A673 (cell line): ENCODE results near the gene IQCC. TPM values are rescaled to one million over a fixed set of nuclear protein-coding genes. Genes with fewer than 3 reads are reported as not detected.

Experiments used
- BruUV-seq: library from RNA; stranded (reverse); fragments of 400-500 nt; replicated peaks from 2 replicates; lab custom pipeline; 2021; lab: Mats Ljungman, UMichigan
- CTCF ChIA-PET: fragments of 300-600 bp; sonication (Branson Sonifier 250); formaldehyde crosslinking; loops from one replicate; lab custom pipeline; 2022; ENCODE audit warnings: antibody characterized with exemption; lab: Charles Lee
- POLR2A ChIA-PET: fragments of 300-600 bp; sonication (Branson Sonifier 250); formaldehyde crosslinking; loops from one replicate; lab custom pipeline; 2022; ENCODE audit warnings: antibody characterized with exemption; ENCODE audit not compliant: low non-redundant PET; lab: Charles Lee
- DNase-seq: peaks from one replicate; pipeline ENCODE4 v3.0.0-alpha.2; 2015; ENCODE audit warnings: low spot score
- H3K27ac ChIP-seq: fragments of 200-600 bp; sonication (generic); 2 replicates; pipeline ENCODE4 v1.5.1; 2016; ENCODE audit warnings: mixed run types, low read depth, mild to moderate bottlenecking, mixed read lengths, antibody characterized with exemption, low read length; ENCODE audit not compliant: poor library complexity, severe bottlenecking
- H3K27me3 ChIP-seq: fragments of 200-600 bp; sonication (generic); replicated peaks from 2 replicates; pipeline ENCODE4 v1.6.1; 2017; ENCODE audit warnings: mixed run types, low read depth, mild to moderate bottlenecking, mixed read lengths, antibody characterized with exemption, low read length; ENCODE audit not compliant: insufficient read depth, poor library complexity
- H3K36me3 ChIP-seq: fragments of 200-600 bp; sonication (generic); 2 replicates; pipeline ENCODE4 v1.6.1; 2016; ENCODE audit warnings: mixed run types, mild to moderate bottlenecking, mixed read lengths, antibody characterized with exemption, low read length; ENCODE audit not compliant: insufficient read depth, poor library complexity, severe bottlenecking
- H3K4me1 ChIP-seq: fragments of 200-600 bp; sonication (generic); 2 replicates; pipeline ENCODE4 v1.6.1; 2017; ENCODE audit warnings: mixed run types, mild to moderate bottlenecking, mixed read lengths, antibody characterized with exemption, low read length; ENCODE audit not compliant: insufficient read depth, poor library complexity, severe bottlenecking
- H3K4me3 ChIP-seq: fragments of 200-600 bp; sonication (generic); 2 replicates; pipeline ENCODE4 v1.5.1; 2016; ENCODE audit warnings: low read depth, mixed run types, mild to moderate bottlenecking, mixed read lengths, low read length; ENCODE audit not compliant: poor library complexity, severe bottlenecking
- H3K9me3 ChIP-seq: fragments of 200-600 bp; sonication (generic); 2 replicates; pipeline ENCODE4 v1.6.1; 2016; ENCODE audit warnings: mixed run types, low read depth, mild to moderate bottlenecking, mixed read lengths, antibody characterized with exemption, low read length; ENCODE audit not compliant: poor library complexity, severe bottlenecking
- EZH2 ChIP-seq: fragments of 200-600 bp; sonication (generic); IDR thresholded peaks from 2 replicates; pipeline ENCODE4 v1.6.1; 2017; ENCODE audit warnings: borderline replicate concordance, low read depth, mild to moderate bottlenecking, mixed read lengths, antibody characterized with exemption, low read length; ENCODE audit not compliant: poor library complexity, severe bottlenecking
- intact Hi-C: fragments of 100-400 bp; cut with micrococcal nuclease; formaldehyde crosslinking; loops from one replicate; pipeline ENCODE4 v1.10.0; 2022; ENCODE audit not compliant: unreplicated experiment
- total RNA-seq: library from RNA; stranded (reverse); gene quantifications from 2 replicates; pipeline ENCODE4 v1.2.3, GENCODE V29; 2021
- TF ChIP-seq, protein P1 (sequence below): fragments of 300-800, 200-600 bp; sonication (generic); conservative IDR thresholded peaks from 2 replicates; pipeline ENCODE4 v1.5.1; 2017; ENCODE audit warnings: low read depth, mild to moderate bottlenecking, antibody characterized with exemption, low read length, moderate library complexity, mixed read lengths

IQCC gene
- total RNA-seq, 1 experiment from 2014 or later = 7.2 TPM

DNA sequence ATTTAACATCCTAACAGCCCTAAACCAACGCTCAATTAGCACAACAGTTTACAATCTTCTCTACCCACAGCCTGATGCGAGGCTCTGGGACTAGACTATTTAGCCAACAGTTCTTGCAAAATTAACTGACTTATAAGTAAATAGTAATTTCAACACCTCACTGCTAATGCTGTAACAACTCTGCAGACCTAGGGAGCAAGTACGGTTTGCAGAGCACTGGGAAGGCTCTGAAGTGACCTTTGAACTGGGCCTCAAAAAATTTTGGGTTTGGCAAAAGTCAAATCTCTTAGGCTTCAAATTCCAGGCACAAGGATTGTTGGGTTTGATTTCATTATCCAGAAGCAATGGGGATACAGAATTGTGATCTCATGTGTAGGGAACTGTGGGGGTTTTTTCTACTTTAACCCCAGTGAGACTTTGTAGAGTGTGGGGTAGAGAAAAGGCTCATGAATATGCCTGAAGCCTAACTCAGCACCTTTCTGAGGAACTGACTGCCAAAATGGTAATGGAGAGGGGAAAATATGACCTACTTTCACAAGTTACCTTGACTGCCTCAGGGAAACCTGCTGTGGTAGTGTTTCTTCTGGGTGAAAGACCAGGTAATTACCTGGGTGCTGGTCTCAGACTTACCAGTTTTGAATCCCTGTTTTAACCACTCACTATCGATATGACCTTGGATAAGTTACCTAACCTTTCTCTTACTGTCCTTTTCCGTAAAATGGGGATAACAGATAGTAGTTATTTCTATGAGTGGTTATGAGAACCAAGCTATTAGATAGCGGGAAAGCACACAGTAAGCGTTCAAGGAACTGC lies 26.9 kb upstream of the IQCC start:
- peaks cover 19% of the 10 kb centered on the region for H3K36me3 ChIP-seq
- no peaks in the 10 kb centered on the region for H3K9me3 ChIP-seq
- intact Hi-C loops = no loop called here
- no peaks in the 10 kb centered on the region for H3K27me3 ChIP-seq
- ChIA-PET CTCF (no interaction called here), POLR2A (no interaction called here)
- DNase-seq = no peak
- H3K27ac ChIP-seq = peak overlapping the region; percentile 94
- no peak for TF ChIP-seq EZH2
- TF ChIP-seq, protein P1, sequence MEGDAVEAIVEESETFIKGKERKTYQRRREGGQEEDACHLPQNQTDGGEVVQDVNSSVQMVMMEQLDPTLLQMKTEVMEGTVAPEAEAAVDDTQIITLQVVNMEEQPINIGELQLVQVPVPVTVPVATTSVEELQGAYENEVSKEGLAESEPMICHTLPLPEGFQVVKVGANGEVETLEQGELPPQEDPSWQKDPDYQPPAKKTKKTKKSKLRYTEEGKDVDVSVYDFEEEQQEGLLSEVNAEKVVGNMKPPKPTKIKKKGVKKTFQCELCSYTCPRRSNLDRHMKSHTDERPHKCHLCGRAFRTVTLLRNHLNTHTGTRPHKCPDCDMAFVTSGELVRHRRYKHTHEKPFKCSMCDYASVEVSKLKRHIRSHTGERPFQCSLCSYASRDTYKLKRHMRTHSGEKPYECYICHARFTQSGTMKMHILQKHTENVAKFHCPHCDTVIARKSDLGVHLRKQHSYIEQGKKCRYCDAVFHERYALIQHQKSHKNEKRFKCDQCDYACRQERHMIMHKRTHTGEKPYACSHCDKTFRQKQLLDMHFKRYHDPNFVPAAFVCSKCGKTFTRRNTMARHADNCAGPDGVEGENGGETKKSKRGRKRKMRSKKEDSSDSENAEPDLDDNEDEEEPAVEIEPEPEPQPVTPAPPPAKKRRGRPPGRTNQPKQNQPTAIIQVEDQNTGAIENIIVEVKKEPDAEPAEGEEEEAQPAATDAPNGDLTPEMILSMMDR = no peak
- peaks cover 14% of the 10 kb centered on the region for H3K4me1 ChIP-seq
- BruUV-seq = no TSS peak
- no peak overlapping the region for H3K4me3 ChIP-seq

DNA sequence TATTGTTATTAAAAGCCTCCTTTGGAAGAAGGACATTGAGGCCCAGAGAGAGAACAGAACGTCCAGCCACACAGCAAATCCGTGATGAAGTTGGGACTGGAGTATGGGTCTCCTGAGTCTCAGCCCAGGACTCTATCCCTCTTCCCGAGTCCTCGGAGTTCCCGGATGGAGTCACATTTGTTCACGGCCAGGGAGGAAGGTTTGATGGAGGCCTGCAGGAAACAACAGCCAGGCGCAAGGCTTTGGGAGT lies 26.4 kb upstream of the IQCC start:
- H3K9me3 ChIP-seq = no peaks in the 10 kb centered on the region
- H3K4me3 ChIP-seq = peak overlapping the region; percentile 52
- no TSS peak for BruUV-seq
- peak overlapping the region; percentile 94 for H3K27ac ChIP-seq
- H3K27me3 ChIP-seq = no peaks in the 10 kb centered on the region
- peaks cover 14% of the 10 kb centered on the region for H3K4me1 ChIP-seq
- intact Hi-C loops = no loop called here
- no peak for TF ChIP-seq EZH2
- TF ChIP-seq, protein P1 = no peak
- H3K36me3 ChIP-seq = peaks cover 24% of the 10 kb centered on the region
- POLR2A ChIA-PET = no interaction called here
- DNase-seq = no peak
- CTCF ChIA-PET = no interaction called here

DNA sequence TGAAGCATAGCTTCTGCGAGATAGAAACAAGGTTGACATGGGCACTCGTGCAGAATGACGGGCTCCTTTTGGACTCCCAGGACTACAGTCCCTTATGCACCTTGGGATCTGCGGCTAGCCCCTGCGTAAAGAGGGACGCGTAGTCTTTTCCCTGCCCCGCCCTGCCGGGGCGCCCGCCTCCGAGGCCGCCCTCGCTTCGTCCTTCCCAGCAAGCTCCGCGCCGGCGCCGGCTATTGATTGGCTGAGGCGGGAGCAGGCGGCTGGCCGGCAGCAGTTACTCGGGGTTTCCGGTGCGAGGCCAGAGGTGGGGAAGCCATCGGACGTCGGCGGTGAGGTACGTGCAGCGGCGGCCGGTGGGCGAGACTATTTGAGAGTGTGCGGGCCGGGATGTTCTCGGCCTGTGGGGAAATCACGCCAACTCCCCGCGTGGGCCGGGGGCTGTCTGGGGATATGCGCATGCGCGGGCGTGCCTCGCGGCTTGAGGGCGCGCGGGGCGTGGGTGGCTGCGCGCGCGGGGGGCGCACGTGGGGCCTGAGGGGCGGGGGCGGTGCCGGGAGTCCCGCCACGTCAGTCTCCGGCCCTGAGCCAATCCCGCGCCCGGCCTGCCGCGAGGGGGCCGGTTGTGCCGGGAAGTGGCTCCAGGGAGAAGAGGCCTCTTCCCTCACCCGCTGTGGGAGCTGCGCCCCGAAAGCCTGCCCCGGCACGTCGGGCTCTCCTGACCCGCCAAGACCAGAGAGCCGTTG lies 25.9 kb upstream of the IQCC start, which contains the start of gene TXLNA:
Gene TXLNA (plus strand): TSS at position 233 of the 743 bp plus-strand sequence. CDS start 671 bp downstream, outside the sequence.
- Histone ChIP-seq H3K4me3 (peak within 1 kb of the TSS; percentile 52), H3K27ac (peak within 1 kb of the TSS; percentile 94), H3K27me3 (no peaks in the 10 kb centered on the region), H3K4me1 (peaks cover 14% of the 10 kb centered on the region), H3K36me3 (peaks cover 29% of the 10 kb centered on the region), H3K9me3 (no peaks in the 10 kb centered on the region)
- ChIA-PET CTCF (interaction anchor here (0.6 kb wide), 2 partner anchors 28 to 49 kb away, joined by 3 read pairs; no protein-coding TSS in a partner anchor), POLR2A (interaction anchor here (0.6 to 1.1 kb wide), 2 partner anchors 13 to 26 kb away, joined by 3 to 12 read pairs; no protein-coding TSS in a partner anchor)
- DNase-seq = peak; percentile 90
- TF ChIP-seq EZH2 = no peak
- TF ChIP-seq, protein P1 = no peak
- intact Hi-C loops = no loop called here
- BruUV-seq = no TSS peak
